Nephron (organoid): ENCODE data around the gene LINS1.

ENCODE experiments used
- H3K27ac Mint-ChIP-seq, 3 experiments: 2 replicates each; pipeline ENCODE4 v1.8.0; 2020; ENCODE audit warnings: mixed read lengths in 3 of 3, mild to moderate bottlenecking in 2 of 3, moderate library complexity in 1 of 3
- H3K27me3 Mint-ChIP-seq: 2 replicates; pipeline ENCODE4 v1.8.0; 2021; ENCODE audit warnings: low read depth, mild to moderate bottlenecking, moderate library complexity, mixed read lengths
- H3K36me3 Mint-ChIP-seq: 2 replicates; pipeline ENCODE4 v1.8.0; 2020; ENCODE audit warnings: low read depth, mixed read lengths
- H3K4me1 Mint-ChIP-seq: 2 replicates; pipeline ENCODE4 v1.8.0; 2020; ENCODE audit warnings: mixed read lengths
- H3K4me3 Mint-ChIP-seq, 3 experiments: 2 replicates each; pipeline ENCODE4 v1.8.0; 2020; ENCODE audit warnings: mild to moderate bottlenecking in 3 of 3, mixed read lengths in 3 of 3, moderate library complexity in 2 of 3
- H3K9me3 Mint-ChIP-seq: 2 replicates; pipeline ENCODE4 v1.8.0; 2020; ENCODE audit warnings: mixed read lengths
- CTCF ChIP-seq, 3 experiments: fragments of 200-600 bp; sonication (generic); IDR thresholded peaks; one replicate each; pipeline ENCODE4 v1.5.0; 2021; ENCODE audit warnings: antibody characterized with exemption in 3 of 3; ENCODE audit not compliant: unreplicated experiment in 3 of 3

Gene LINS1

GRCh38 chr15:100614918-100615317, 12.9 kb upstream of the LINS1 start:
- Mint-ChIP-seq H3K4me1 (no peaks in the 10 kb centered on the region), H3K36me3 (peaks cover 49% of the 10 kb centered on the region), H3K27ac (no peak overlapping the region), H3K27me3 (no peaks in the 10 kb centered on the region), H3K4me3 (no peak overlapping the region), H3K9me3 (no peaks in the 10 kb centered on the region)
- TF ChIP-seq CTCF (IDR thresholded peaks at IDR 0.05; ENCODE audit: unreplicated experiment in 3 of 3), result no peak

DNA sequence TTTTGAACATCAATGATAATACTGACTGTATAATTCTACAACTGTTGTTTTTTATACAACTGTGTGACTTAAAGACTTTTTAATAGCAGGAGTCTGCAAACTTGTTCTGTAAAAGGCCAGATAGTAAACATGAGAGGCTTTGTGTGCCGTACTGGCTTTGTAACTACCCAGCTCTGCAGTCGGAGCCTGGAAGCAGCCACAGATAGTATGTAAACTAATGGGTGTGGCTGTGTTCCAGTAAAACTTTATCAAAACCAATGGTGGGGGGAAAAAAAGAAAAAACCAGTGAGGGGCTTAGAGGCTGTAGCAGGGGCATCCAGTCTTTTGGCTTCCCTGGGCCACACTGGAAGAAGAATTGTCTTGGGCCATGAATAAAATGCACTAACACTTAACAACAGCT, 12.4 kb upstream of the LINS1 start:
- Mint-ChIP-seq H3K4me1 (no peaks in the 10 kb centered on the region), H3K27ac (no peak overlapping the region), H3K4me3 (no peak overlapping the region), H3K9me3 (no peaks in the 10 kb centered on the region), H3K36me3 (peaks cover 48% of the 10 kb centered on the region), H3K27me3 (no peaks in the 10 kb centered on the region)
- no peak for TF ChIP-seq CTCF (IDR thresholded peaks at IDR 0.05; ENCODE audit: unreplicated experiment in 3 of 3)

DNA sequence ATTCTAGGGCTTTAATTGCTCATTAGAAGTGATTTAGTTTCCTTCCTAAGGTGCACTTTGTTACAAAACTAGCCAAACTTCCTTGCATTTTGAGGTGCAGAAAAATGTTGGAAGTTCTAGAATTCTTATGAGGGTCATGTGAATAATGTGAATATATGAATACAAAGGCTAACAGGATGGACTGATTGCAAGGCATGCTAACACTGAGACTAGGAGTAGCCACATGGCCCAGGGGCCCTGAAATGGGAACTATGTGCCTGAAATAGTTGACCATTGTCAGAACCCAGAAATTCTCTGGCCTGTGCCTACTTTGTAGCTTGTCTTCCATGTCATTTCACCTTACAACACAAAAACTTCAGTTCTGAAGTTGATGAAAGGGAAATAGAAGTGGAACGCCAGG, 11.2 kb upstream of the LINS1 start:
- Mint-ChIP-seq H3K27ac (no peak overlapping the region), H3K27me3 (no peaks in the 10 kb centered on the region), H3K9me3 (no peaks in the 10 kb centered on the region), H3K36me3 (peaks cover 39% of the 10 kb centered on the region), H3K4me3 (no peak overlapping the region), H3K4me1 (no peaks in the 10 kb centered on the region)
- no peak for TF ChIP-seq CTCF (IDR thresholded peaks at IDR 0.05; ENCODE audit: unreplicated experiment in 3 of 3)

DNA sequence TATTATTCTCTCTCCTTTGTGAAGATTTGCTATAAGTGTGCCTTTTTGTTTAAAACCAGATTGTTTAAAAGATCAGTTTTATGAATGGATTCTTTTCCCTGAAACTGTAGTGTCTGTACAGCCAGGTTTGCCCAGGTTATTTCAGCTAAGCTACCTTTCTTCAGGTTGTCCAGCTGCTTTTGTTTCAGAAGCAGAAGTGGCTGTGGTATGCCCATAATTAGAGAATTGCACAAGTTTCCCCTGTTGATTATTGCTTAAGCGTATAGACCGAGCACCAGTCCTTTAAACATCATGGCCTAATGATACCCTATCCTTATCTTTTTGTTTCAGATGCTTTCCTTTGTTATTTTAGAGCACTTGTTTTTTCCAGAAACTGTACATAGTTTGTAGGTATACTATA, 10.6 kb upstream of the LINS1 start:
- no peak overlapping the region for H3K4me3 Mint-ChIP-seq
- H3K36me3 Mint-ChIP-seq, result peaks cover 43% of the 10 kb centered on the region
- H3K27me3 Mint-ChIP-seq, result no peaks in the 10 kb centered on the region
- no peaks in the 10 kb centered on the region for H3K9me3 Mint-ChIP-seq
- no peak for TF ChIP-seq CTCF (IDR thresholded peaks at IDR 0.05; ENCODE audit: unreplicated experiment in 3 of 3)
- H3K27ac Mint-ChIP-seq, result no peak overlapping the region
- H3K4me1 Mint-ChIP-seq, result no peaks in the 10 kb centered on the region

- Mint-ChIP-seq H3K36me3 (peaks cover 22% of the 10 kb centered on the region), H3K4me3 (no peak overlapping the region), H3K27me3 (no peaks in the 10 kb centered on the region), H3K4me1 (peaks cover 17% of the 10 kb centered on the region), H3K27ac (peak overlapping the region; percentile 44 to 95 (median 75)), H3K9me3 (no peaks in the 10 kb centered on the region)
- no peak for TF ChIP-seq CTCF (IDR thresholded peaks at IDR 0.05; ENCODE audit: unreplicated experiment in 3 of 3)
Observed at GRCh38 chr15:100602823-100603393, 924 bp upstream of the LINS1 start.

DNA sequence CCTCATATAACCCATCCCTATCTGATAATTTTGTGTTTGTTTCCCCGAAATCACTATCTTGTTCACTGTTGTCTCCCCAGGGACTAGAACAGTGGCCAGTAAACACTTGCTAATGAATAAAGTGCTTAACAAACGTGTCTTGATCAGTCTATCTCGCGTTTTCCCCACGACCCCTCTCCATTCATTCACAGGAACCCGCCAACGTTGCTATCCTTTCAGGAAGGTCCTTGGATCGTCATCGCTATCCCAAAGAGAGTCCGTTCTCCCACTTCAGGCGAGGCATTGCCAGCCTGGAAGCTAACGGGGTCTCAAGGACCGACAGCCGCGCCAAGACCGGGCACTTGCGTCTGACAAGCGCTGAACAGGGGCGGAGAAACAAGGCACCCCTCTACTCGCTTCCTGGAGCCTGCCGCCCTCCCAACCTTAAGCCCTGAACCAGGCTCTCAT, 344 bp downstream of the LINS1 start:
- no peak for TF ChIP-seq CTCF (IDR thresholded peaks at IDR 0.05; ENCODE audit: unreplicated experiment in 3 of 3)
- no peaks in the 10 kb centered on the region for H3K27me3 Mint-ChIP-seq
- peaks cover 16% of the 10 kb centered on the region for H3K36me3 Mint-ChIP-seq
- no peaks in the 10 kb centered on the region for H3K9me3 Mint-ChIP-seq
- H3K4me1 Mint-ChIP-seq, result peaks cover 21% of the 10 kb centered on the region
- H3K4me3 Mint-ChIP-seq, result no peak overlapping the region
- no peak overlapping the region for H3K27ac Mint-ChIP-seq
